Nephron (organoid): ENCODE data around the gene GPC4.

Experiments used
- H3K27ac Mint-ChIP-seq, 3 experiments: 2 replicates each; pipeline ENCODE4 v1.8.0; 2020; ENCODE audit warnings: mixed read lengths in 3 of 3, mild to moderate bottlenecking in 2 of 3, moderate library complexity in 1 of 3
- H3K27me3 Mint-ChIP-seq: 2 replicates; pipeline ENCODE4 v1.8.0; 2021; ENCODE audit warnings: low read depth, mild to moderate bottlenecking, moderate library complexity, mixed read lengths
- H3K36me3 Mint-ChIP-seq: 2 replicates; pipeline ENCODE4 v1.8.0; 2020; ENCODE audit warnings: low read depth, mixed read lengths
- H3K4me1 Mint-ChIP-seq: 2 replicates; pipeline ENCODE4 v1.8.0; 2020; ENCODE audit warnings: mixed read lengths
- H3K4me3 Mint-ChIP-seq, 3 experiments: 2 replicates each; pipeline ENCODE4 v1.8.0; 2020; ENCODE audit warnings: mild to moderate bottlenecking in 3 of 3, mixed read lengths in 3 of 3, moderate library complexity in 2 of 3
- H3K9me3 Mint-ChIP-seq: 2 replicates; pipeline ENCODE4 v1.8.0; 2020; ENCODE audit warnings: mixed read lengths
- TF ChIP-seq, protein P1 (sequence below), 3 experiments: fragments of 200-600 bp; sonication (generic); IDR thresholded peaks; one replicate each; pipeline ENCODE4 v1.5.0; 2021; ENCODE audit warnings: antibody characterized with exemption in 3 of 3; ENCODE audit not compliant: unreplicated experiment in 3 of 3

The GPC4 gene

DNA sequence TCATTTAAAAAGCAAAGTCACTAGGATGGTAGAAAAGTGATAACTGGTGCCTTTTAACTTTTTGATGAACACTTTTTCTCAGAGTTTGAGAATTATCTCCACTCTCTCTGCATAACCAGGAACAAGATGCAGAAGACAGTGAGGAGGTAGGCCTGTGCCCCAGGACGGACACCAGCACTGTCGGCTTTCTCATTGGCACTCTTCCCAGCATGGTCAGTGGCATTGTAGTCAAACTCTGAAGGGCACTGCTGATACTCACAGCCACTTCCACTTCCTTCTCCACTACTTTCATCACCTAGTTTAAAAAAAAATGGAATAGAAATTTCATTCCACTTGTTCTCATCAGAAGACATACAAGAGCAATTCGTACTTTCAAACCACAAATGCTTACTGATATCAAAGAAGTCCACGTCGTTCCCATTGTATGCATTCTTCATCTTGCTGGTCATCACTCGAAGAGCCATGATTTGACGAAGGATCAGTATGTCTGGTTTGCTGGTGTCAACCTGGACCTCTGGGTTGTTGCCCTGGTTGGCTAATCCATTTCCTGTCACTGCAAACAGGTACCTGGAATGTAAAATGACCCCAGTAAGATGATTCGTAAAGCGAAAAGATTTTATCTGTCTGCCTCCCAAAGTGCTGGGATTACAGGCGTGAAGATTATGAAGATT, 112.4 kb downstream of the GPC4 start:
- TF ChIP-seq, protein P1, sequence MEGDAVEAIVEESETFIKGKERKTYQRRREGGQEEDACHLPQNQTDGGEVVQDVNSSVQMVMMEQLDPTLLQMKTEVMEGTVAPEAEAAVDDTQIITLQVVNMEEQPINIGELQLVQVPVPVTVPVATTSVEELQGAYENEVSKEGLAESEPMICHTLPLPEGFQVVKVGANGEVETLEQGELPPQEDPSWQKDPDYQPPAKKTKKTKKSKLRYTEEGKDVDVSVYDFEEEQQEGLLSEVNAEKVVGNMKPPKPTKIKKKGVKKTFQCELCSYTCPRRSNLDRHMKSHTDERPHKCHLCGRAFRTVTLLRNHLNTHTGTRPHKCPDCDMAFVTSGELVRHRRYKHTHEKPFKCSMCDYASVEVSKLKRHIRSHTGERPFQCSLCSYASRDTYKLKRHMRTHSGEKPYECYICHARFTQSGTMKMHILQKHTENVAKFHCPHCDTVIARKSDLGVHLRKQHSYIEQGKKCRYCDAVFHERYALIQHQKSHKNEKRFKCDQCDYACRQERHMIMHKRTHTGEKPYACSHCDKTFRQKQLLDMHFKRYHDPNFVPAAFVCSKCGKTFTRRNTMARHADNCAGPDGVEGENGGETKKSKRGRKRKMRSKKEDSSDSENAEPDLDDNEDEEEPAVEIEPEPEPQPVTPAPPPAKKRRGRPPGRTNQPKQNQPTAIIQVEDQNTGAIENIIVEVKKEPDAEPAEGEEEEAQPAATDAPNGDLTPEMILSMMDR (IDR thresholded peaks at IDR 0.05; ENCODE audit: unreplicated experiment in 3 of 3): no peak
- Mint-ChIP-seq H3K27ac (no peak overlapping the region), H3K4me1 (peaks cover 12% of the 10 kb centered on the region), H3K4me3 (no peak overlapping the region), H3K9me3 (no peaks in the 10 kb centered on the region), H3K36me3 (peaks cover 30% of the 10 kb centered on the region), H3K27me3 (no peaks in the 10 kb centered on the region)

DNA sequence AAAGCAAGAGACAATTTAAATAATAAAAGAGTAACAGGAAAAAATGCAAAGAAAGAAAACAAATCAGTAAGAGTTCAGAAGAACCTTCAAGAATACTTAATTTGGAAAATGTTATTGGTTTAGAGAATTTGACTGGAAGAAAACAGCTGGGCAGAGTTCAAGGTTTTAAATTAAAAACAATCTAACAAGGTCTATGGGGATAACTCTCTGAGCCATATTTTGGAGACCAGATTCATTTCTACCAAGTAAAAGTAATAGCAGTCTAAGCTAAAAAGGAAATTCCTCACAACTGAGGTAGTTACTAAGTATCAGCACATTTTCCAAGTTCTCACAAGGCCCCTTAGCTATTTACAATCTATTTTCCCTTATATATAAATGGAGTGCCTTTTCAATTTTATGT, 114.7 kb downstream of the GPC4 start:
- Mint-ChIP-seq H3K4me3 (no peak overlapping the region), H3K9me3 (no peaks in the 10 kb centered on the region), H3K4me1 (peaks cover 22% of the 10 kb centered on the region), H3K36me3 (peaks cover 30% of the 10 kb centered on the region), H3K27ac (peak overlapping the region in 2 of 3 experiments; percentile 38 to 69), H3K27me3 (no peaks in the 10 kb centered on the region)
- TF ChIP-seq, protein P1 (IDR thresholded peaks at IDR 0.05; ENCODE audit: unreplicated experiment in 3 of 3): no peak

DNA sequence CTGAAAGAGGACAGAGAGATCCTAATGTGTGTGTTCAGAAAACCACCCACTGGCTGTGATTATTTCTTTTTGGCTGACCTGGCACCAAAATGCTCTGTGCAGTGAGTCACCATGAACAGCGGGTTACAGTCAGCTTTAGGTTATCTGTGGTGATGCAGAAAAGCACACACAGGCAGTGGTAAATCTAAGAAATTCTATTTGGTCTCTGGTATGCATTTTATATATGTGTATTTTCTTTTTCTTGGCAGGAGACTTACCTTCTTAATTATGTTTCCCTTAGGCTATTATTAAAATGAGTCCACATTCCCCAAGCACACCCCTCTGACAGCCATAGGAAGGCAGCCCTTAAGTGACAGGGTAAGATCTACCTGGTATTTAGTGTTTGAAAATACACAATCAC, 118.0 kb downstream of the GPC4 start:
- no peak overlapping the region for H3K4me3 Mint-ChIP-seq
- H3K4me1 Mint-ChIP-seq: peaks cover 22% of the 10 kb centered on the region
- peak overlapping the region; percentile 17 to 55 (median 18) for H3K27ac Mint-ChIP-seq
- H3K36me3 Mint-ChIP-seq: peaks cover 6% of the 10 kb centered on the region
- TF ChIP-seq, protein P1 (IDR thresholded peaks at IDR 0.05; ENCODE audit: unreplicated experiment in 3 of 3): no peak
- H3K27me3 Mint-ChIP-seq: no peaks in the 10 kb centered on the region
- H3K9me3 Mint-ChIP-seq: no peaks in the 10 kb centered on the region

DNA sequence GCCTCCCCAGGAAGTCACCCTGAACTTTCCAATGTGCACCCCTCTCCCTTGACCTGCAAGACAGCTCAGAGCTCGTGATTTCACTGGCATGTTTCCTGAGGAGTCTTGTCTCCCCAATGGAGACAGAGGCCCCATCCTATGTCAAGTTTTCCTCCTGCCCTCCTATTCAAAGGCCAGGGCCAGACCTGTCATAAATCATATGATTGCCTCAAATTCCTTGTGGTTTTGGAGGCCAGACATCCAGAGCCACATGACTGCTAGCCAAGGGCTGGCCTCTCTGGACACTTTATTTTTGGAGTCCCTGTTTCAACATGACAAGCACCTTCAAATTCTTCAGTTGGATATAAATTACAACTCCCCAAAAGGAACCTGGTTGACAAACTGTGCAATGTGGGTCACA, 121.2 kb downstream of the GPC4 start:
- Mint-ChIP-seq H3K4me1 (peaks cover 10% of the 10 kb centered on the region), H3K27me3 (no peaks in the 10 kb centered on the region), H3K27ac (no peak overlapping the region), H3K4me3 (no peak overlapping the region), H3K9me3 (no peaks in the 10 kb centered on the region), H3K36me3 (peaks cover 4% of the 10 kb centered on the region)
- TF ChIP-seq, protein P1 (IDR thresholded peaks at IDR 0.05; ENCODE audit: unreplicated experiment in 3 of 3): no peak

DNA sequence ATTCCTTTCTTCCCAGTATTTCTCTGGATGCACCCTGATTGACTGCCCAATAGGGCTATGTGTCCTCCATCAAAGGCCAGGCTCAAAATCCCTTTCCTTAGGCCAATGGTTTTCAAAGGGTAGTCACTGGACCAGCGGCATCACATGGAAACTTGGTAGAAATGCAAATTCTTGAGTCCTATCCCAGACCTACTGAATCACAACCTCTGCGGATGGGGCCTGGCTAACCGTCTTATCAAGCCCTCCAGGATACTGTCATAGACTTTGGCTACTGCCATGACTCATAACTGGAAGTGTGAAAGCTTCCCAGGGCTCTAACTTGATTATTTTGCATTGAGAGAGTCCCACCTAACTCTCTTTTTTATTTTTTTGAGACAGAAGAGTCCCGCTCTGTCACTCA, 125.2 kb downstream of the GPC4 start:
- Mint-ChIP-seq H3K9me3 (peaks cover 3% of the 10 kb centered on the region), H3K27me3 (no peaks in the 10 kb centered on the region), H3K4me3 (no peak overlapping the region), H3K4me1 (no peaks in the 10 kb centered on the region), H3K27ac (no peak overlapping the region), H3K36me3 (no peaks in the 10 kb centered on the region)
- TF ChIP-seq, protein P1 (IDR thresholded peaks at IDR 0.05; ENCODE audit: unreplicated experiment in 3 of 3): no peak

DNA sequence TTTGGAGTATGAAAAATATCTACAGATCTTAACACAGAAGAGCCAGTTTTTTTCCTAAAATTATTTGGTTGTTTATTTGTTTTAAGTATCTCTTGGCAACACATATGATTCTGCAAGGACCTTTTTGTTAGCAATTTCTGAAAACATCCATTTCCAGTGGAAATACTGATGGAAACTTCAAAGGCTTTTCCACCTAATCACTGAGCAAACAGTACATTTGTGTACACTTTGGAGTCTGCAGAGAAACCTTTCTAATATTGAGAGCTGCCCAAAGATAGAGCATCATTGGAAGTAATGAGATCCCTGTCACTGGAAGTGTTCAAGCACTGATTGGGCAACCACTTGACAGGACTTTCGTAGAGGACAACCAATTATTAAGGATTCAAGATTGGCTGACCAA, 127.4 kb downstream of the GPC4 start:
- no peaks in the 10 kb centered on the region for H3K4me1 Mint-ChIP-seq
- H3K36me3 Mint-ChIP-seq: no peaks in the 10 kb centered on the region
- no peak overlapping the region for H3K4me3 Mint-ChIP-seq
- H3K9me3 Mint-ChIP-seq: peaks cover 5% of the 10 kb centered on the region
- no peak overlapping the region for H3K27ac Mint-ChIP-seq
- TF ChIP-seq, protein P1 (IDR thresholded peaks at IDR 0.05; ENCODE audit: unreplicated experiment in 3 of 3): no peak
- H3K27me3 Mint-ChIP-seq: no peaks in the 10 kb centered on the region
